HG02798 (cell line): Measurements from ENCODE around the gene PRCD.

Experiments
- ATAC-seq: cut with Tn5 transposase; IDR thresholded peaks from one replicate; pipeline ENCODE4 v1.9.1; 2021; ENCODE audit warnings: mild to moderate bottlenecking; ENCODE audit not compliant: unreplicated experiment, poor library complexity

Gene PRCD, protein sequence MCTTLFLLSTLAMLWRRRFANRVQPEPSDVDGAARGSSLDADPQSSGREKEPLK

DNA sequence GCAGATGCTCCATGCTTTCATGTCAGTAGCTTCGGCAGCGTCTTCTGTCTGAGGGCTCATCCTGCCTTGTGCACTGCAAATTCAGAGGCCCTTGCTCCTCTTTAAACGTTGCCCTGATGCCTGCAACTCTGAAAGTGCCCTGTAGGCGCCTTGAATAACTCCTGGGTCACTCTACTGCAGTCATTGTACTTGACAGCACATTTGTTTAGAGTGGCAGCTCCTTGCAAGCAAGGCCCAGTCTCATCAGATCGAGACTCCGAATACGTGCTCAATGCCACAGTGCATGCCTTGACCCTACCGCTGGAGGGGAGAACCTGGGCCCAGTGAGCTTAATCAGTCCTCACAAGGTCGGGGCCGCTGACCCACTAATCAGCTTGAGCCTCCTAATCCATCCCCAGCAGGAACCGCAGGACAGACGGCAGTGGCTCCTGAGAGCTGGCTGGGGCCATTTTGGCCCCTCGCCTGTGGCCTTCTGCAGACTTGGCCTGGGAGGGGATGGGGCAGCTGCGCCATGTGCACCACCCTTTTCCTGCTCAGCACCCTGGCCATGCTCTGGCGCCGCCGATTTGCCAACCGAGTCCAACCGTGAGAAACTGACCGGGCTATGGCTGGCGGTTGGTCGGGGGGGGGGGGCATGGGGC, at the start of gene PRCD:
Gene PRCD (plus strand): TSS at position 414 of the 641 bp plus-strand sequence. CDS start 98 bp downstream, at position 512.
- no peak for ATAC-seq

DNA sequence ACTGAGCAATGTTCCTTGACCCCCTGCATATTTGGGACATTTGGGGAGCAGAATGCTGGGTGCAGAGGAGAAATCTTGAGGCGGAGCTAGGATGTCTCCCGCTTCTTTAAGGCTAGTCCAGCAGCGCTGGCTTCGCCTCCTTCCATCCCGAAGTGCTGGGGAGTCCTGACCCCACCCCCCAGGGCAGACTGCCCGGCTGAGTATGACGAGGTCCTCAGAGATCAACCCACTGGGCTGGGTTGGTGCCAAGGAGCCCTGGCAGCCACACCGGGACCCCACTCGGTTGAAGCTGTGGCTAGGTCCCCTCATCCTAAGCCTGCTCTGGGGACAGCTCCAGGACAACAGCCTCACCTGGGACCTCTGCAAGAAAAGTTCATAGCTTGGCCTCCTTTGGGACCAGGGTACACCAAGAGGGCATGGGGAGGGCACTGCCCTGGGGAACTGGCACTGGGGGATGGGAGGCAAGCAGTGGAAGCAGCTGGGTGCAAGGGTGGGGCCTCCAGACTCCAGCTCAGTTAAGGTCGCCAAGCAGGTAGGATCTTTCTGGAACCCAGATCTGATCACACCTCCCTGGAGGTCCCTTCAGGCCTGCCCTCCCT, 49.6 kb upstream of the PRCD start:
- ATAC-seq: no peak

DNA sequence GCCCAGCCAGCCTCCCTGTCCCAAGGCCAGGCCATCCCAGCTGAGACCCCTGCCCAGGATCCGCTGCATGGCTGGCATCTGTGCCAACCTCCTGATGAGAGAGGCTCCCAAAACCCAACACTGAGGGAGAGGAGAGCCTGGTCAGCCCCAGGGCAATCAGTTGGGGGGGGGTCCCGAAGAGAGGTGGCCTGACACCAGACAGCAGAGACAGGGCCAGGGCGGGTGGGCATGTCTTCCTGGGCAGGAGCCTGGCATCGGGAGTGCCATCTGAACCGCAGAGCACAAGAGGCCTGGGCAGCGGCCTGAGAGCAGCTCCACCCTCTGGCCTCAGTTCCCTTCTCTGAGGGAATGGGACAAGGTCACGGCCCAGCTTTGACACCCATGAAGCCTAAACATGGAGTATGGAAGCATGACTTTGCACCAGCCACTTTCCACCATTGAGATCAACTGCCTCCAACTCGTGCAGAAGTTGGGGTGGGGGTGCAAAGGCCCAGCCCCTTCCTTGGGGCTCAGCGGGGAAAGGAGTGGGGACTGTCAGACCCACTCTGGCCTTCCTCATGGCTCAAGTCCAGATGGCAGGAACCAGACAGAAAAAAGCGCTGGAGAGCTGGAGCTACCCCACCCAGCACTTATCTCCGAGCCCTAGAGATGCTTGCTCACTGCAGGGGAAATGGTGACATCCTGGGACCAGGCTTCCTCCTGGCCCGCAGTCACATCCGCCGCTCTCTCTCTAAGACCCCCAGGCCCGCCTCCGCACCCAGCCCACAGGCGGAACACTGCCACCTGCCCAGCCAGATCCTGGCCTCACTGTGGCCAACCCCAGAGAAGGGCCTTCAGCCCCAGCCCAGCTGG, 48.3 kb upstream of the PRCD start:
- ATAC-seq: no peak

DNA sequence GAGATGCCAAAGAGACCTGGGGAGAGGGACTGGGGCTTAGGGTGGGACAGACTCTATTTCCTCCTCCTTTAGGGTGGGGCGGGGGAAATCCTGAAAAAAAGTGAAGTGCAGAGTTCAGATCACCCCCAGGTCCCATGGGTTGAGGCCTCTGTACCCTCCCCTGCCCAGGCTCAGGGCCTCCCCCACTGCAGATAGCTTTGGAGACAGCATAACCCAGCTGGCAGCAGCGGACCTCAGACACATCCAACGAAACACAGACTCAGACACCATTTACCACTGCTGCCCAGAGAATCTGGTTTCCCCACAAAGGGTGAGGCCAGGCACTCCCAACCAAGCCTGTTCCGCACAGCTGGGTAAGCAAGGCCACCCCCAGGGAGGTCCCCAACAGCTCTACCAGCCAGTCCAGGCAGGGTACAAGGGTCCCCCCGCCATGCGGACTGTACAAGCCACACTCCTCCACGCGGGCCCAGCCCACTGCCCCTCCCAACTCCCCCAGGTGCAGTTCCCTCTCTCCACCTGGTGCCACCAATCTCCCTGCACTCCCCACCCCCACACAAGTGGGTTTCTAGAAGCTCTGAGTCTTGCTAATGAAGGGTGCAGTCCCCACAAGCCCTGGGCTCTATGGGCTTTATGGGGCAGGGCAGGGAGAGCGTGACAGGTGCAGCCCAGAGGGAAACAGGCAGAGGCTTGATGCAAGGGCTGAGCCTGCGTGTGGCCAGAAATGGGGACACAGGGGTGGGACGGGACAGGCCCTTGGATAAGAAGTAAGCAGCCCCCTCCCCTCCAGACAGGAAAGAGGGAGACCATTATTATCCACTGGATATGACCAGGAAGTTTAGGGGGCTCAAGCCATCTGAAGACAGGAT, 47.5 kb upstream of the PRCD start:
- ATAC-seq: peak; percentile 49

DNA sequence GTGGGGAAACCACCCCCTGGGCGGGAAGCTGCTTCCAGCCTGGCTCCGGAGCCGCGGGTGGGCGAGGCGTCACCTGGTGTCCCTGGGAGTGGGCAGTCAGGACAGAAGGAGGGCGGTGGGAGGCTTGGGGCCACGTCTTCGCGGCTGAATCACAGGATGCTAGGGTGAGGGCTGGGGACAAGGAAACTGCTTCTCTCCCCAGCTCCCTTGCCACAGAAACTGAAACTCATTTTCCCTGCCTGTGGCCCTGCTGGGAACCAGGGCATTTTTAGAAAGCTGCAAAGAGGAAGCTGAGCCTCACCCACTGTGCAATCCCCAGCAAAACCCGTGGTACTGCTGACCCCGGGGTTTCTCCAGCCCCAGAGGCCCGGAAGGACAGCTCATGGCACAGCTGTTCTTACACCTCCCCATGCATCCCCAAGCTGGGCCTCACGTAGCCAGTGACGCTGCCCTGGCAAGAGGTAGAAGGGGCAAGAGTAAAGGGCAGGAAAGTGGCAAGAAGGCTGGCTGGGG, 46.8 kb upstream of the PRCD start:
- ATAC-seq: peak; percentile 38

DNA sequence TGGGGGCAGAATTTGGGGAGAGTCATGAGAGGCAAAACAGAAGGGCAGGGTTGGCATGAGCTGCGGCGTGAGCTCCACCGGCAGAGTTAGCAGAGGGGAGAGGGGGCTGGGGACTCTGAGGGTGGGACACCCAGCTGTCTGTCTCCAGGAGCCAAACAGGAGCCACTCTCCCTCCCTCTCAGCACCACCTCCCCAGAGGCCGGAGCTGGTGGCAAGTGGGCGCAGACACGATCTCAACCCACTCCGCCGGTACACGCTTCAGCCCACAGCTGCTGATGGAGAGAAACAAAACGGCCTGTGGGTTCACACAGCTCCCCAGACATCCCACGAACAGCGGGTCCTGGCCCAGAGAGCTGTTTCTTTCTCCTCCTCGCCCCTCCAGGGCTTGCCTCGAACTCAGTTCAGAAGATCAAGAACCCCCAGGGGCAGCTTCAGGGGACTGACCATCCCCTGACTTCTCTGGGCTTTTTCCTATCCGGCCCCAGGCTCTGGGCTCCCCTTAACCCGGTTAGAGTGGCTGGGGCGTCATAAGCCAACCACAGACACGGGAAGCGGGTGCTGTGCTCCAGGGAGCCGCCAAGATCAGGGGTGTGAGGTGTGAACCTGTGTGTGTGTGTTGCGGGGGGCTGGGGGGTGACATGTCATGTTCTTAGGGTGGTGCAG, 46.2 kb upstream of the PRCD start:
- ATAC-seq: peak; percentile 6

DNA sequence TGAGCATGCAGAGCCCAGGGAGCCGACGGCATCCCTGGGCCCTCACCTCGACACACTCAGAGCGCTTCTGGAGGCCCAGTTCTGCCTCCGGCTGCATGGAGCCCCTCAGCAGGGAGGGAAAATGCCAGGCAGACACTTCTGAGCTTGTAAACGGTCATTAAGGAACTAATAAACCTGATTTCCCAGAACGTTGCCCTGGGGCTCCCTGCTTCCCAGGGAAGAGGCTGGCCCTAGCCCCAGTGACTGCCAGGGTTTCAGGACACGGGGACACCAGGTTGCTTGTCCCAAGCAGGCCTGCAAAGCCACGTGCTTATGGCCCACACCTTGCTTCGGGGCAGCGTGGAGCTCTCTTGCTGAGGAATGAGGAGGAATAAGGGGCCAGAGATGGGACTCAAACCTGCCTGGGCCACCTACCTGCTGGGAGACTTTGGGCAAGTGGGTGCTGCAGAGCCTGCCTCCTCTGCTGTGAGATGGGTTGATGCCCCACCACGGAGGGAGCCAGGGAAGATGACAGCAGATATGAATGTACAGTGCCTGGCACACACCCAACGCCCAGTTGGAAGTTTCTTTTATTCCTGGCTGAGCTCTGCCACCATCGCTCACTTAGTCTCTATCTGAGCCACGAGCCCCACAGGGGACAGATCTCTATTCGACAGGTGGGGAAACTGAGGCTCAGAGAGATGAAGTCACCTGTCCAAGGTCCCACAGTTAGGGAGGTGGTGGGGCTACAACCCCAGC, 44.0 kb upstream of the PRCD start:
- ATAC-seq: no peak

DNA sequence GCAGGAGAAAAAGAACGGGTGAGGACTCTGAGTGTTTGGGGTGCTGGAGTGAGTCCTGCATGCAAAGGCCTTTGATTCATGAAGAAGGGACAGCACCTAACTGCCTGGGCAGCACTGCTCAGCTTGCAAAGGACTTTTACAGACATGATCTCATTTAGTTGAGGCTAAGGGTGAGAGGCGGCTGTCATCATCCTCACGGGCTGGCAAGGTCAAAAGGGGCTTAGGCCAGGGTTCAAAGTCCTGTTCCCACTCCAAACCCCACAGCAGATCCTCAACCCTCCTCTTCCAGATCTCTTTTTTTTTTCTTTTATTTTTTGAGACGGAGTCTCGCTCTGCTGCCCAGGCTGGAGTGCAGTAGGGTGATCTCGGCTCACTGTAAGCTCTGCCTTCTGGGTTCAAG, 43.4 kb upstream of the PRCD start:
- ATAC-seq: no peak

DNA sequence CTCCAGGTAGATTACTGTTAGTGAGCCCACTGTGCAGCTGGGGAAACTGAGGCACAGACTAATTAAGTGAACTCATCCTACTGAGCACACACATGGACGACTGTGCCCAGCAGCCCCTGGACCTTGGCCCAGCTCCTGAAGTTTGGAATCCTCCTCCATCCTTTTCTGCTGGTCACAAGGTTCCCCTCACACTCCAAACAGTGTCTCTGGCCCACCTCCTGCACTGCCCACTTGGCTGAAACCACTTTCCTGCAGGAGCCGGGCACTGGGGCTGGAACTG, 42.2 kb upstream of the PRCD start:
- ATAC-seq: no peak

DNA sequence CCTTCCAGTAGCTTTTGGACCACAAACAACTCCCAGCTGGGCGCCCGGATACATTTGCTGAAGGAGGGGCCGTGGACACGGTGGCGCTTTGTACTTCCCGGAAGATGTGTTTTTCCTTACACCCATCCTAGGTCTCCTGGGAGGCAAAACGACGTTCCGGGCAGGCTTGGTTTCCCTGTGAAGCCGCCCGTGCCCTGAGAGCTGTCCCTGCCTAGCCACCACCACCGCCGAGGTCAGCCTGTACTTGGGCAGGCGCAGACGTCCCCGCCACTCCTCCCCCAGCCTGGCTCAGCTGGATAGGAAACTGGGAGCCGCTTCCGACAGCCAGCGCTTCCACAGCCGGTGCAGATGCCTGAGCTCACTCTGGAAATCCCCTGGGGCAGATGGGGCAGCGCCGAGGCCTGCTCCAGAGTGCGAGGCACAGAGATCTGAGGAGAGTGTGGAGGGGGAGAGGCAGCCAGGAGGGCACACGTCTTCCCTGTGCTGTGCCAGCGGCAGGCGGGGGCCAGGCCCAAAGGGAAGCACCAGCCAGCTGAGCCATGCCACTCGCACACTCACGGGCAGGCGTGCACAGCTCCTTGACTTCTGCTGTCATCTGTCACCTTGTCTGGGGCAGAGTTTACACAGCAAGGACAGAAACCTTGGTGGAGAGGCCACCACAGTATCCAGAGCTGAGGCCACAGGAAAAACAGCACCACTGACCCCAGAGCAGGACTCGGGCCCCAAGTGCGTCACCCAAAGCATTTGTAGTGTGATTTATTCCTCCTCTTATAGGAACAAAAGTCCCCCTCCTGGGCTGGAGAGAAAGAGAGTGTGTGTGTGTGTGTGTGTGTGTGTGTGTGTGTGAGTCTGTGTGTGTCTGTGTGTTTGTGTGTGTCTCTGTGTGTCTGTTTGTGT, 41.6 kb upstream of the PRCD start:
- no peak for ATAC-seq

DNA sequence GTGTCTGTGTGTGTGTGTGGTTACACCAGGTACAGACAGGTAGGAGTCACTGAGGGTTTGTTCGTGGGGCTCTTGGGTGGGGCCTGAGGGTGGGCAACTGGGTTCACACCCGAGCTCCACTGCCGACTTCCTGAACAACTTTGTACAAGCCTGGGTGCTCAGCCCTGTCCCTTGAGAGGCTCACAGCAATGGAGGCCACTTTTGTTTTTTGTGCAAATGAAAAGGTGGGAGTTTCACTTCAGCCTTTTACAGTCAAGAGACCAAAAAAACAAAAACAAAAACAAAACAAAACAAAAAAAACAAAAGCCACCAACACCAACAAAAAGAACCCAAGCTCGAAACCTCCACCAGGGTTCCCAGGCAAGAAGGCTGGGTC, 41.0 kb upstream of the PRCD start:
- no peak for ATAC-seq

DNA sequence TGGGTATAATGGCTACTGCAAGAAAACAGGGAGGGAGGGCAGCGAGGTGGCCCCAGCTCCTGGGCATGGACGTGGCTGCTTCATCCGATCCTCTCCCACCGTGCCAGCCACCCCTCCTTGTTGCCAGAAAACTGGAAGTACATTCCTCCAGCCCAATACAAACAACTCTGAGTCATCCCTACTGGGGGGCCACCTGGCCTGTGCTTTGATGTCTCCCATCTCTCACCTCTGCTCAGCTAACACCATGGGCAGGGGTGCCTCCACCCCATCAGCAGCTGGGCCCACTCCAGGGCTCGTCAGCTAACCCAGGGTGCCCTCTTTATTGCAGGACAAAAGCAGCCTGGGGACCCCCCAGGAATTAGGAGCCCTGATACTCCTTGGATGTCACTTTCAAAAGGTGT, 40.6 kb upstream of the PRCD start:
- no peak for ATAC-seq

DNA sequence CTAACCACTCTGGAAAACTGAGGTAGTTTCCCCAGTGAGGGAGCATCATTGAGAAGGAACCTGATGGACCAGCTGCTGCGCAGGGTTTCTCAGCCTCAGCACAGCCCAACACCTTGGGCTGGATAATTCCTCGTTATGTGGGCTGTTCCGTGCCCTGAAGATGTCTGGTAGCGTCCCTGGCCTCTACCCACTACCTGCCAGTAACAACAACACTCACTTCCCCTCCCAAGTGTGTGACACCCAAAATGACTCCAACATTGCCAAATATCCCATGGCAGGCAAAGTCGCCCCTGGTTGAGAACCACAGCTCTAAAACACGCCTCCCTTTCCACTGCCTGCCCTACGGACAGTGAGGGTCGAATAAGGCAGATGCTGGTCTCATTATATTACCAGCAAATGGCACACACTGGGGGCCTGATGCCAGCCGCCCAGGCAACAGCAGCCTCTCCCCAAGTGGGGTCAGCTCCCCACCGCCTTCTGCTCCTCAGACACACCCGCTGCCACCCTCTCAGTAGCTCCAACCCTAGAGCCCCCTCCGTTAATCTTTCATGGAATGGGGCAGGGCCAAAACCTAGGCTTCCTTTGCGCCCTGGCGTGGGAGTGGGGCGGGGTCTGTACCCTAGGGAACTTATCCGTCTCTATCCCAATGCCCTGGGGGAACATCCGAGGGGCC, 39.6 kb upstream of the PRCD start:
- no peak for ATAC-seq

DNA sequence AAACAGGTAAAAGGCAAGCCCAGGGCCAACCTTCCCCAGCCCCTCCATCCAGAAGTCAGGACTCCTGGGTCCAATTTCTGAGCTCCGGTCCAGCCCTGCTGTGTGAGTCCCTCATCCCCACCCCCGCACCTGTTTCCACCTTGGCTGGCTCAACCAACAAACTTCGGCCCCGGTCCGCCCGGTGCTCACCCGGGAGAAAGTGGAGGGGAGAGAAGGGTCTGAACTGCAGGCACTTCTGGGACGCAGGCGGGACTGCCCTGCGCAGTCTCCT, 39.2 kb upstream of the PRCD start:
- no peak for ATAC-seq

DNA sequence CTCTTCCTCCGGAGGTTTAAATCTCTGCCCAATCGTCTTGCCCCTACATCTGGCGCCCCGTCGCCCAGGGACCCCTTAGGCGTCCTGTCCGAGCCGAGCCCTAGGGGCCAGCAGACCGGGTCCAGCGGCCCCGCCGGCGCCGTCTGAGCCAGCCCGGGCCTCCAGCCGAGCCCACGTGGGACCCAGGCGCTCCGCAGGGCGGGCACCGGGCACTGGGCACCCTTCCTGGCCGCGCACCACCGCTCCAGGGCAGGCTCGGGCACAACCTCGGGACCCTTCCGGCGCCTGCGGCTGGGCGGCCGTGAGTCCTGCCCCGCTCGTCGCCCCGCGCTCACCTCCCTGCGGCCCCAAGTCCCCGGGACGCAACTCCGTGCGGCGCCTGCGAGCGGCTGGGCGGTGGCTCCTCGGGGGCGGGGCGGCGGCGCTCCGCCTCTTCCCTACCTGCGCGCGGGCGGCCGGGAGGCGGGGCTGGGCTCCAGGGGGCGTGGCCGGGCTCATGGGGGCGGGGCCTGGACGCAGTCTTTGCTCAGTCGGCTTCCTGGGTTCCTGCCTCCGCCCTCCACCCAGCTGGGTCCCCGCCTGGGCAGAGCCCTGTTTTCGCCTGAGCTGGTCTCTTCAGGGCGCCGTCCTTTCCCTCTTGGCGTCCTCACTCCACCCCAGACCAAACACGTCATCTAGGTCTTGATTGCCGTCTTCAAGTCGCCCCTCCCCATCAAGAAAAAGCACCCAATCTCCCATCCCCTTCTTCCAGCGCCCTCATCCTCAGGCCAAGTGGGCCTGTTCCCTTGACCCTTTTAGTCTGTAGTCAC, 38.6 kb upstream of the PRCD start, which contains the start of gene RHBDF2:
Gene RHBDF2 (minus strand): TSS at position 406 of the 809 bp plus-strand sequence. CDS start 19,899 bp downstream, outside the sequence.
- ATAC-seq: peak; percentile 84

DNA sequence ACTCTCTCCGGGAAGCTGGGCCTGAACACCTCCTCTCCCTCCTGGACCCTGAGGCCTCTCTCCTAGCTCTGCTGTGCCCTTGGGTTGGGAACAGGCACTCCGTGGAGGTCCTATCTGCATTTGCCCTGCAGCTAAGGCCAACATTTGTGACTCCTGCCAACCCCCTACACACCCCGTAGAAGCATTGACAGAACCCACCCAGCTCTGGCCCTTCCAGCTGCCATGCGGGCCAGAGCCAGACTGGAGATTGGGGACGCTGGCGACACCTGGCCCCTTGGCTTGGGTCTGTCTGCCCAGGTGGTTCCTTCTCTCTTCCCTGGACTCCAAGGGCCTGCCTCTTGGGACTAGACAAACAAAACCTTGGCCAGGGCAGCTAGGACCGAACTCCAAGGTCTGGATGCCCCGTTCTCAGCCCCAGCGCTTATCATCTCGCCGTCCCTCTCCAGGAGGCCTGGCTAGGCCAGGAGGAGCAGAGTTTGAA, 38.0 kb upstream of the PRCD start:
- ATAC-seq: no peak
